ENCODE data around the gene ADCY2.

ADCY2 gene

DNA sequence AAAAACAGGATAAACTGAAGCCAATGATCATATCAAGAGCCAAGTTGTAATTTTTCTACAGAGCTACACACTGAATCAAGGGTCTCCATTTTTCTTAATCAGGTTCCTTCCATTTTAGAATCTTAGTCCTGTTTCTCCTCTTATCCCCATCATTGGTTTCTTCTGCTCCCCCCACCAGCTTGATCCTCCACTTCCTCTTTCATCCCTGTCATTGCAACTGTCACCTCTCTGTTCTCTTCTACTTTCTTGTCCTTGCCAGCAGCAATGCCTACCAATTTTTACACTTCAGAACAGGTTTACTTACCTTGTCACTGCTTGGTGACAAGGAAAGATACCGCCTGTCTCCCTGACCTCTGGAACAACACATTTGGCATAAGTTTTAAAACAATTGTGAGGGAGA, 357.7 kb downstream of the ADCY2 start:
- H3K36me3 ChIP-seq (ENCODE audit: control insufficient read depth, insufficient read depth, low read length) = no peaks in the 10 kb centered on the region
- no peaks in the 10 kb centered on the region for H3K27me3 ChIP-seq (replicated peaks; ENCODE audit: control insufficient read depth, insufficient read depth, low read length)
- TF ChIP-seq CTCF (IDR thresholded peaks at IDR 0.05; ENCODE audit: insufficient read depth, low read length, poor library complexity, severe bottlenecking) = no peak
- no peak for DNase-seq (ENCODE audit: extremely low read depth, insufficient read length)
- H3K4me3 ChIP-seq (replicated peaks; ENCODE audit: low read depth, low read length) = no peak overlapping the region

DNA sequence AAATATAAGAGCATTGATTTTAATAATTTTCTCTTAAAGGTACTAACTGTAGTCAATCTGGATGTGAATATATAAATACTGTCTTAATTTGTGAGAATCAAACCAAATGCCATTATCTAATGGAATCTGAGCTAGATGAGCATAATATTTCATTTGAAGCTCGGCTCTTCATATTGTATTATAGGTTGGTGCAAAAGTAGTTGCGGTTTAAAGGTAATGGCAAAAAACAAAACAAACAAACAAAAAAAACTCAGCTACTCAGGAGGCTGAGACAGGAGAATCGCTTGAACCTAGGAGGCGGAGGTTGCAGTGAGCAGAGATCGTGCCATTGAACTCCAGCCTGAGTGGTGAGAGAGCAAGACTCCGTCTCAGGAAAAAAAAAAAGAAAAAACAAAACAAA, 358.6 kb downstream of the ADCY2 start:
- Histone ChIP-seq H3K36me3 (ENCODE audit: control insufficient read depth, insufficient read depth, low read length) (no peaks in the 10 kb centered on the region), H3K4me3 (replicated peaks; ENCODE audit: low read depth, low read length) (no peak overlapping the region), H3K27me3 (replicated peaks; ENCODE audit: control insufficient read depth, insufficient read depth, low read length) (no peaks in the 10 kb centered on the region)
- no peak for DNase-seq (ENCODE audit: extremely low read depth, insufficient read length)
- TF ChIP-seq CTCF (IDR thresholded peaks at IDR 0.05; ENCODE audit: insufficient read depth, low read length, poor library complexity, severe bottlenecking) = no peak

GRCh38 chr5:7754997-7755596, 359.2 kb downstream of the ADCY2 start:
- Histone ChIP-seq H3K27me3 (replicated peaks; ENCODE audit: control insufficient read depth, insufficient read depth, low read length) (no peaks in the 10 kb centered on the region; the same call in 1 of the 2 replicates), H3K4me3 (replicated peaks; ENCODE audit: low read depth, low read length) (no peak overlapping the region), H3K36me3 (ENCODE audit: control insufficient read depth, insufficient read depth, low read length) (no peaks in the 10 kb centered on the region)
- DNase-seq (ENCODE audit: extremely low read depth, insufficient read length) = peak; percentile 70
- peak; percentile 95 for TF ChIP-seq CTCF (IDR thresholded peaks at IDR 0.05; ENCODE audit: insufficient read depth, low read length, poor library complexity, severe bottlenecking)

DNA sequence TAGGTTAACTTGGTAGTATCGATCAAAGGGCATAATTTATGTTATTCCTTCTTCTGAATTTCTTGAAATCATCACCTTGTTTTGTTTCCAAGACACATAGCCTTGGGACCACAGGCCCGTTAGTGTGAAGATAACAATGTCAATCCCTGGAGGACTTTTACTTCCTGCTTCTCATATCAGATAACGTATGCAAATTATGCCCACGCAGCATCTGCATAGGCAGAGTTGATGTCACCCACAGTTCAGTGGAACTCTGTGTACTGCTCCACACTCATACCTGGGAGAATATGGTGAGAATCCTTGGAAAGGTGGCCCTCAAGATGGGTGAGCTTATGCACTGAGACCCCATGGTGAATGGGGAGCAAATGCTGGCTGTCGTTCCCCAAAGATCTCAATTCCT, 360.0 kb downstream of the ADCY2 start:
- no peaks in the 10 kb centered on the region; the same call in 1 of the 2 replicates for H3K27me3 ChIP-seq (replicated peaks; ENCODE audit: control insufficient read depth, insufficient read depth, low read length)
- no peak for TF ChIP-seq CTCF (IDR thresholded peaks at IDR 0.05; ENCODE audit: insufficient read depth, low read length, poor library complexity, severe bottlenecking)
- H3K4me3 ChIP-seq (replicated peaks; ENCODE audit: low read depth, low read length) = no peak overlapping the region
- no peaks in the 10 kb centered on the region for H3K36me3 ChIP-seq (ENCODE audit: control insufficient read depth, insufficient read depth, low read length)
- no peak for DNase-seq (ENCODE audit: extremely low read depth, insufficient read length)

- Histone ChIP-seq H3K36me3 (ENCODE audit: control insufficient read depth, insufficient read depth, low read length) (no peaks in the 10 kb centered on the region), H3K27me3 (replicated peaks; ENCODE audit: control insufficient read depth, insufficient read depth, low read length) (no peaks in the 10 kb centered on the region; the same call in 1 of the 2 replicates), H3K4me3 (replicated peaks; ENCODE audit: low read depth, low read length) (no peak overlapping the region)
- no peak for DNase-seq (ENCODE audit: extremely low read depth, insufficient read length)
- no peak for TF ChIP-seq CTCF (IDR thresholded peaks at IDR 0.05; ENCODE audit: insufficient read depth, low read length, poor library complexity, severe bottlenecking)
These were observed 360.5 kb downstream of the ADCY2 start for GRCh38 chr5:7756453-7756852.

All from GM06990 (cell line).